Measurements from ENCODE around the gene UCK2.

DNA sequence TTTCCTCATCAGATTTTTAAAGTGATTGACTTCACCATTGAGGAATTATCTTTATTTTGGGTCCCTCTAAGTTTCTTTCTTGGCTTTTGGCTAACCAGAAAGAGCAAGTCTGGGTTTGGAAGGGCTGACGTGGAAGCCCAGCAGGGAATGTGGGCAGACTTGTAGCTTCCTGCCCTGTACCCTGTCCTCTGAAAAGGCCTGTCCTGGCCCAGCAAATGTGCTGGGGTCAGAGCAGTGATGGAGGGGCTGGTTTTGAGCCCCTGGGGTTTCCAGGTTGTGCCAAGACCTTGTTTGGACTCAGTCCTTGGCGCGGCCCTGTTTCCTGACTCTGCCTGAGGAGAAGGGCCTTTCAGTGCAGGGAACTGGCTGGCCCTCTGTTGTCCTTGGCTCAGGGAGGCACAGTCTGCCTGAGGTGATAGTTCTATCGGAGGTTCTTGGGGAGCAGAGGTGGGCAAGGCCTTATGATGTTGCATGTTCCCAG, 72.1 kb downstream of the UCK2 start:
- TF ChIP-seq GATAD2B (conservative IDR thresholded peaks at IDR 0.05; ENCODE audit: low read depth) (no peak), ZZZ3 (IDR thresholded peaks at IDR 0.05; ENCODE audit: control insufficient read depth, insufficient read length, low read depth) (no peak)
